Central memory CD4-positive, alpha-beta T cell (primary cell): ENCODE measurements around the gene FOXP1.

Experiments
- DNase-seq: peaks from one replicate; pipeline ENCODE4 v3.0.0; 2022

FOXP1 gene

DNA sequence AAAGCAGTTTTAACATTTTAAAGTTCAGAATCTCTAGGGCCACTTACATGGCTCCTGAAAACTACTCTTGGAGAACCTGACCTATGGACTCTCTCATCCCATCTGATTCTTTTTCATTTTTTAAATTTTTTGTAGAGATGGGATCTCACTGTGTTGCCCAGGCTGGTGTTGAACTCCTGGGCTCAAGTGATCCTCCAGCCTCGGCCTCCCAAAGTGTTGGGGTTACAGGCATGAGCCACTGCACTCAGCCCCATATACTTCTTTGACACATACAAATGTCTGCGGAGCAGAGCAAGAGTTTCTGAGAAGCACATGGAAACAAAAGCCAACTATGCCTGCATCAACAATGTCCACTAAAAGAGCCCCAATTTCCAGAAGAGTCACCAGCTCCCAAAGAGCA lies 189.8 kb downstream of the FOXP1 start:
- no peak for DNase-seq

DNA sequence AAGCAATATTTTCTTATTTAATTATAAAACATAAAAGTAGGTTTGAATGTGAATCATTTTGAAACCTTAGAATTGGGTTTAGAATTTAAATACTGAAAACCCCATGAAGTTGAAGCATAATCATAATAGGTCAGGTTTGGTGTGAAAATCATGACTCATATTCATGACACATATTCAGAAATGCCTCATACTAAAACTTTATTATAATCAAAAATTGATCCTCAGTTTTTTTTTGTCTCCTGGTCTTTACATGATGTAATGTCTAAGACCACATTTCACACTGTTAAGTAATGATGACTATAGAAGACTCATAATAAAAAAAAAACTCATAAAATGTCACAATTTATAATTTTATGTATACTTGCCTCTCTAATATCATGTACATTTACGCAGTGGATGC lies 190.4 kb downstream of the FOXP1 start:
- no peak for DNase-seq

DNA sequence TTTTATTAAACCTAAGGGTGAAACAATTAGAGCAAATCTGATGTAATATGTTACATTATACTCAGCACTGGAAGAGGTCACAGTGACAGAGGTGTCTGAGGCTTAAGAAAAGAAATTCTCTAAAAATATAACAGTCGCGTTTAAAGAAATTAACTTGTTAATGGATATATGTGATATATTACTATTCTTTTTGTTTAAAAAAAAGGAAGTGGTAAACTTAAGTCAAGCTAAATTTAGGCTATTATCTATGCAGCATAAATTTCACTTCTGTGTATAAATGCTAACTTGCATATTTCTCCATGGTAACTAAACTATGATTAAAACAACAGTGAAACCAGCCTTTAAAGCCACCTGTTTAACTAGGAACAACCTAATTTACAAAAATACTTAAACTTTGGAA lies 191.3 kb downstream of the FOXP1 start:
- peak; percentile 16 for DNase-seq

DNA sequence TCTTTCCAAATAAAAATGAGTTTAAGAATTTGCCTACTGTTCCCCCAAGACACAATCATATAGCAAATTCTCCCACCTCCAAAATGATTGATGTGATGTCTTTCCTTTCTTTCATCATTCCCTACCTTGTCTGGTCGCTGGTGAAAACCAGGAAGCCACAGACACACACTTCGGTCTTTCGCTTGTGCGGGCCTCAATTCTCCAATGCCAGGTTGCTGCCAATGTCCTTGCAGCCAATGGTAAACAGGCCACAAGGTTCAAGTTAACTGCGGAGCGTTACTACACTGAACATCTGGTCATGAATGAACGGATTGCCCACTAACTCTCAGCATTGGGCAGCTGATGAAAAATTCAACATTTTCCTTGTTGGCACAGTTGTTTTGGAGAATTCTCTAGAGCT lies 192.2 kb downstream of the FOXP1 start:
- no peak for DNase-seq

DNA sequence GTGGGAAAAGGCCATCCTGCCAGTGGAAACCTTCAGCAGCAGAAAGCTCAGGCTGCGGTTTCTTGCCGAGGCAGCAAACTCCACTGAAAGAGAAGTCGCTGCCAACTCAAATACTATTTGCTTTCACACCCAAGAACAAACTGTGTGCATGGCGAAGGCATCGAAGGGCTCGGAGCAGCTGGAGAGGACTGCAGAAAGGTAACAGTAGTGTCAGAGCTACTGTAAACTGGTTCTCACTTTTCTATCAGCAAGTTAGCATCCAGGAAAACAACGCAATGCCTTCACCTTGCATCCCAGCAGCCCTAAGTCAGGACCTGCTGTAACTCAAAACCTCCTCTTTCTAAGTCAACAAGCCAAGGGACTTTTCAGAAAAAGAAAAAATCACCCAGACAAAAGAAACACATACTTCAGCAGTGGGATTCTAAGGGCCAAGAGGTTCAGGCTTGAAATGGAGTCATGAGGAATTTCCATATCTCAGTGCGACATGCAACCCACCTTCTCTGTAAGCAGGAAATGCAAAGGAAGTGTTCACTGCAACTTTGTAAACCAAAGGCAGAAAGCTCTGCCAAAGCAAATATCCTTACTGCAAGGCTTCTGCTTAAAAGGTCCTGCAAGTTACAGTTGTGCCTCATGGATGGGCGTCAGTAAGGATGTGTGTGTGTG lies 193.5 kb downstream of the FOXP1 start:
- no peak for DNase-seq

DNA sequence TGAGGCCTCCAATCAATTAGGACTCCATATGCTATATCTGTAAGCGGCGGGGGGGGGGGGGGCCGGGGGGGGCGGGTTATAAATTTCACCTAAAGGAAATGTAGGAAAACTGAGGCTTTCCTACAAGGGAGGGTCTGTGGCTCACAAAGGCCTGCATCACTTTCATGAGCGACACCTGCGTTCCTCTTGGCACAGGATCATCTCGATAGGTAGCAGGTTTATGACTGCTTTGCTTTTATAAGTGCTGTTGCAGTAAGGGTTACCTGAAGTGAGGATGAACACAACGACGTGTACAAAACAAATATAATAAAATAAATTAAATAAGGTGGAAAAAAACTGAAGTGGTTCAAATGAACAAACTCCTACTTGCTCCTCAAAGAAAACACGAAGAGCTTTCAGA lies 194.3 kb downstream of the FOXP1 start:
- no peak for DNase-seq

DNA sequence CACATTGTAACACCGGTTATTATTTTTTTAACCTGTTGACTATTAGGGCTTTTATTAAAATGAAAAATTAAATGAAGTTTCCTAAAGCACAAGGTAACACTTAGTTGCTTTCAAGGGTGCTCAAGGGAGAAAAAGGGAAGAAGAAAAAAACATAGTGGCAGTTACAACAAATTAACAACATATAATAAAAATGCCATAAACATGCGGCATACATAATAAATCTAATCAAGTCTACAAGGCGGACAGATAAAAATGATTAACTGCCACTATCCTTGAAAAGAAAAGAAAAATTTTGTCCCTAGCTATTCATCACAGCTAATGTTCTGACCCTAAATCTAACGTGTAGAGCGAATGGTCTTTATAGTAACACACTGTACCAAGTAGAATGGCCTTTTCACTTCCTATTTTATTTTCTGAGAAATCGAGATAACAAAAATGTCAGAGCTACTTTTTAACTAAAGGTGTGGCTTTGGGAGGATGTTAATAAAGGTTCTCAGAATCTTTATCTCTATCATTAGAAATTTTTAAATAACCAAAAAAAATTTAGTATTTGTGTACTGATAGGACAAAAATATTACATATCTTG lies 194.9 kb downstream of the FOXP1 start:
- DNase-seq, result no peak

DNA sequence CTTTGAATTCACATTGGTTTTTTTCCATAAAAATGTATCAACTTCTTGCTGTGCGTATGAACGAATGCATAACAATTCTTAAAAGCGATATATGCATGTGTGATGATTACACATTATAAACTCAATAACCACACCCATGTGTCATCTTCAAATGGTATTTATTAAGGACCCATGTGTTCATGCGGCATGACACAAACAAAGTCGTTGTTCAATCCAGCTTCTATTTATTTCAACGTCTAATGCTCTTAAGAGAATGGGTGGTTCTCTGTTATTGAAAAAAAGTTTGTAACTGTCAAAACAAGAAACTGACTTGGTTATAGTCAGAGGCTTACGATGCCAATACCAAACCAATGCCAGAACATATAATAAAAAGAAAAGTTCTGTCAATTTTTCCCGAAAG lies 195.9 kb downstream of the FOXP1 start:
- DNase-seq, result no peak

DNA sequence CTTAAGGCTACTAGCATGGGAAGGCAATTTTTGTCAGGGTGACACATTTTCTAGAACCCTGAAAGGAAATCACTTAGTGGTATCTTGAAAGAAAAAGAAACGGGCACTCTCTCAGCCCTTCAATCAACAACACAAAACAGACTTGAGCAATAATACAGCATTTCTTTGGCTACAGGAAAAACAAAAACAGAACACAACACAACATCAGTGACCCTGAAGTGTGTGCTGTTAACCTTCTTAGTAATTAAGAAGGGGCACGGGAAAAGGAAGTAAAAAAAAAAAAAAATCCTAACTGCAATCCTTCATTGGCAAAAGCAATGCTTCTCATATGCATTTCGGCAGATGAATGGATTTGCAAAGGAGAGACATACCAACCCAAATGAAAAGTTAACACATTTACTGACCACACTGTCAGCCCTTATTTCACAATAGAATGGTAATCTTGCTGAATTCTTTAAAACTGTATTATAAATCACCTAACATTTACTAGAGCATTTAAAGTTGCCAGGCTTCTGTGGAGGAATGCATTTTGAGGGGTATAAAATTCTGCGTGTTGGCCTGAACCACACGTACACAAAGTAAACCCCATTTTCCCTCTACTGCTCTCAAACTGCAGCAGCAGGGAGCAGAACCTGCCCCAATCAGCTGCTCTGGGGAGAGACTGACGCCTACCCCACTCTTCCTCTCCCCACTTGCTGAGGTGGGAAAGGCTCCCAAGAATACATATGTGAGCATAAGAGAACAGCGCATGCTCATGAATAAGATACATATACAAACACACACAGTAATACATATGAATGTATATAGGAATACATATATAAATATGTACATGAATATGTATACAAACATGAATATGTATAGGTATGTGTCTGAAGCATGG lies 198.5 kb downstream of the FOXP1 start:
- DNase-seq, result no peak

DNA sequence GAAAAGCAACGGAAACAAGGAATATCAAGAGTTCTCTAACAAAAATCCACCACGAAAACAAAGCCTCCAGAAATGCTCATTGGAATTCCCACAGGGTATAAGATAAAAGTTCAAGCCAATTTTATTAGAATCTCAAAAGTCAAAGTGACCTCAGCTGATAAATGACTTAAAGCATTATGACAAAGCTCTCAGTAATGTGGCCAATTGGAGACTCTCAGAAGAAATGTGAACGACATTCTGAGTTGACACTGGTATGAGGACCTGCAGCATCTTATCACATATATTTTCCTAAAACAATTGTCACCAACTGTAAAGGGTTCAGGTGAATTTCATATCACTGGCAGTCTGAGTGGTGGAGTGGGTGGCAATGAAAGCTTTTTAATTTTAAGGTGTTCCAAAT lies 199.1 kb downstream of the FOXP1 start:
- no peak for DNase-seq

DNA sequence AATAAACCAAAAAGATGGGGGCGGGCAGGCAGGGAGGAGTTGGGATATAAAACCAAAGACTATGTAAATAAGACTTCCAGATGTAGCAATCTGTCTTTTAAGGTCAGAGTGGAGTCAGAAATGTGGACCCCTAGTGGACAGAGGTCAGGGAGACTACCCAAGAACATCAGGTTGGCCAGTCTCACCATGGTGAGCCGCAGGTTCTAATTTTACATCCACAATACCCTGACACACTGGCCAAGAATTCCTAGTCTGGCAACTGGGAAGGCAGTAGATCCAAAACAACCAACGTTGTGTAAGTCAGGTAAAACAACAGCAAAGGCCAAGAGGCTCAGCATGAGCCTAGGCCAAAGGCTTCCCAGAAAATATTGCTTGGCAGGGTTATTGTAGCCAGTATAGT lies 203.4 kb downstream of the FOXP1 start:
- DNase-seq, result no peak

DNA sequence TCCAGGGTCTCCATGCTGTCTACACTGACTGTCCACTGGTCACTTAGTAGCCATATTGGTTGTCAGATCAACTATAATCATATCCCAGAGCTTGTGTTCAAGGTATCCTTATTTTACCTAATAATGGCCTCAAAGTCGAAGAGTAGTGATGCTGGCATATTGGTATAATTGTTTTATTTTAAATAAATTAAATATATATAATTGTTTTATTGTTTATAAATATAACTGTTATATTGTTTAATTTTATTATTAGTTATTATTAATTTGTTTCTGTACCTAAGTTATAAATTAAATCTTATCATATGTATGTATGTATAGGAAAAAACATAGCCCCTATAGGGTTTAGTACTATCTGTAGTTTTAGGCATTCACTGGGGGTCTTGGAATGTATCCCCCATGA lies 205.0 kb downstream of the FOXP1 start:
- no peak for DNase-seq

DNA sequence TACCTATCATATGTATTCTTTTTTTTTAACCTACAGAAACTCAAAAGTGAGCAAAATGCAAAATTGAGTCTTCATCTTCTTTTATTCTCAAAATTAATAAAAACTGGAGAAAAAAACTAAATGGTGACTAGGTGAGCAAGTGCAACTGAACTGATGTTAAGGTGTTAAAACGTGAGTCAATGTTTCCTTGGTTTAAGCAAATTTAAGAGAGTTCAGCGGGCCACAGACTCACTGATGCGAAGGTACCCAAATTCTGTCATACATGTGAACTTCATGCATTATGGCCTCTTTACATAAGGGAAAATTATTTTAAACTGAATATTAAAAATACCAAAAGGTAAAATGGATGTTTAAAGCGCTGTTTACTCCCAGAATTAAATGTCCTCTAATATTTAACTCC lies 206.6 kb downstream of the FOXP1 start:
- DNase-seq, result no peak

DNA sequence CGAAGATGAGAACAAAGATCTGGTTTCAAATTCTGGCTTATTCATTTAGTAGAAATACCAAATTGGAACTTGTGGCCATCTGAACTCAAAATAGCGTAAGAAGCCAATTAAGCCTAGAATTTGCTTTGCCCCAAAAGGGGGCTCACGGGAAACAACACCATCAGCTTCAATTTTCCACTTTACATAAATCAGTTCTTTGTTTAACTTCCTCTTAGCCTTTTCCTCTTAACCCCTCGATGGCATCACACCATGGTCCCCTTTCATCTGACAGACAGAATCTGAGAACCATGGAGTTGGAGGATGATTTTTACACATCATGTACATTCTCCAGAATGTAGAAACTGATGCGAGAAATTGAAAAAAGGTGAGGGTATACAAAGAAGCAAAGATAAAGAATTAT lies 207.0 kb downstream of the FOXP1 start:
- no peak for DNase-seq

DNA sequence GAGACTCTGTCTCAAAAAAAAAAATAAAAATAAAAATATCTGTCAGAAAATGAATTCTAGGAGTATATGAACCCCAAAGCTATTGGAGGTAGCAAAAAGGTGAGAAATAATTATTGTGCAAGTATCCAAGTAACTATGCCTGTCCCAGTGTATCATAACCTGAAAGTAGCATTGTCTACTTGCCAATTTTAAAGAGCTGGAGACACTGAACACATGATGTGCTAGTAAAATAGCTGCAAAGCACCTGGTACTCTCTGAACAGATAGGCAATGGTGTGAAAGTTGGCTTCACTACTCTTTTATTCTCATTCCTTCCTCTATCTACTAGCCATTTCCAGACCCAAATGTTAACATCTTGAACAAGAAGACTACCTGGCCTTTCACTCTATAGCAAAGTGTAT lies 208.9 kb downstream of the FOXP1 start:
- no peak for DNase-seq

DNA sequence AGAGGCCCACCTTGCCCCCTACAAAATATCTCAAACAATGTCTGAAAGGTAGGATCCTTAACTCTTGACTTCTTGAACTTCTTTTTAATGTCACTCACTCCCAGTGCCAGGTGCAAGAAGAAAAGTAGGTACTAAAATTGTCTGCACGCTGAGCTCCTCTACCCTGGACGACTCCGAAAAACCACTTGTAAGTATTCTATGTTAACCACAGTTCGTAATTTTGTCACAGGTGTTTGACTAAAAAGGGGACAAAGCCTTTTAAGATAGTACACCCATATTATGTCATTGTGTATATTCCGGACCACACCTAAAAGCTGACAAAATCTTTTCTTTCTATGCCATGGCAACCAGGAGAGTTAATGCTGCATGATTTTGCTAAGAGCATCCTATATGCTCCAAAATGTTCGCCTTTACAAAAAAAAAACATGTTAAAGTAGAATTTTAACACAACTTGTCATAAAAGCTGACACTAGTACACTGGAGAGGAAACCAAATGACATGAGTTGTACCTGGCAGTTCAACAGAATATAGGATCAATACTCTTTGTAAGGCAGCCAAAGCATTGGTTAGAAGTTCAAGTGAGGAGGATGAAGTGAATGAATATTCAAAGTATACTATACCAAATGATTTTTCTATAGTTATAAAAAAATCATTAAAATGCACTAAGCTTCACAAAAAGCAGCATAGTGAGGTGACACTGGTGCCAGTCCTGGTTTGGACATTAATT lies 210.5 kb downstream of the FOXP1 start:
- DNase-seq, result peak; percentile 81

DNA sequence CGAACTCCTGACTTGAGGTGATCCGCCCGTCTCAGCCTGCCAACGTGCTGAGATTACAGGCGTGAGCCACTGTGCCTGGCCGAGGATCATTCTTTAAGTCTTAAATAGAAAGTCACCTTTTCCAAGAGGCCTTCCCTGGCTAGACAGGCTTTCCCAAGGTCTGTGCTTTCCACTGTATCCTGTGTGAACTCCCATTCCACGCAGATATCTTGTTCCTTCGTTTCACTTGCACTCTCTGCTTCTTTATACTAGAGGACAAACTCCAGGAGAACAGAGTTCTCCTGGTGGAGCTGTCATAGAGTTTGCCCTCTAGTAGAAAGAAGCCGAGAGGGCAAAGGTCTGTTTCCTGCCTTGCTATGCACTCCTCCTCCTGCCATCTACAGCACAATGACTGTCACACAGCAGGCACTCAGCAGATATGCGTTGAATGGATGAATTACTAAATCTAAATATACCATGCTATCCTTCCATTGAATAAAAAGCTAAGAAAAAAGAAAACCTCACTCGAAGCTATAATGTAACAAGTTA lies 211.2 kb downstream of the FOXP1 start:
- no peak for DNase-seq

DNA sequence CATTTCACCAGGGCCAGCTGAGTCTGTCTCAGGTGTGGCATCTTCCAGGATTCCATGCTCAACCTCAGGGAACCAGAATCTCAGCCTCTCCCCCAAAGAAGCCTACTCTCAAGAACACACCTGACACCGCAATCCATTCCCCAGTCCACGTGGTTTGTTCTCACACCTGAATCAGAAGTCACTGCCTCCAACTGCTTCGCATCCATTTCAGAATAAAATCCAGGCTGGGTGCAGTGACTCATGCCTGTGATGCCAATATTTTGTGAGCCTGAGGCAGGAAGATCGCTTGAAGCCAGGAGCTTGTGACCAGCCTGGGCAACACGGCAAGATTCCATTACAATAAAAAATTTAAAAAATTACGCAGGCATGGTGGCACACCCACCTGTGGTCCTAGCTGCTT lies 212.2 kb downstream of the FOXP1 start:
- no peak for DNase-seq

DNA sequence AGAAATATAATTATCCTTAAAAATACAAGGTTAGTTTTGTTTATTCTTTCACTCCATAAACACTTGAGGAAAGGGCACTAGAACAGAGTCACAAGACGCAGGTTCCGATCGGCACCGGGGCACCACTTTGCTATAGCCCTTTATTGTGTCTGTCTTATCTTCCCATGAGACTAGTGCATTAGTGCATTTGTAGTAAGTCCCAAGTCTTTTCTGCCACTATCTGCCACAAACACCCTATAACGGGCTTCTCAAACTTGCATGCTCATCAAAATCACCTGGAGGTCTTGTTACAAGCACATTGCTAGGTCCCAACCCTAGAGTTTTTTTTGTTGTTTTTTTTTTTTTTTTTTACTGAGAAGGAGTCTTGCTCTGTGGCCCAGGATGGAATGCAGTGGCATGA lies 213.1 kb downstream of the FOXP1 start:
- no peak for DNase-seq

DNA sequence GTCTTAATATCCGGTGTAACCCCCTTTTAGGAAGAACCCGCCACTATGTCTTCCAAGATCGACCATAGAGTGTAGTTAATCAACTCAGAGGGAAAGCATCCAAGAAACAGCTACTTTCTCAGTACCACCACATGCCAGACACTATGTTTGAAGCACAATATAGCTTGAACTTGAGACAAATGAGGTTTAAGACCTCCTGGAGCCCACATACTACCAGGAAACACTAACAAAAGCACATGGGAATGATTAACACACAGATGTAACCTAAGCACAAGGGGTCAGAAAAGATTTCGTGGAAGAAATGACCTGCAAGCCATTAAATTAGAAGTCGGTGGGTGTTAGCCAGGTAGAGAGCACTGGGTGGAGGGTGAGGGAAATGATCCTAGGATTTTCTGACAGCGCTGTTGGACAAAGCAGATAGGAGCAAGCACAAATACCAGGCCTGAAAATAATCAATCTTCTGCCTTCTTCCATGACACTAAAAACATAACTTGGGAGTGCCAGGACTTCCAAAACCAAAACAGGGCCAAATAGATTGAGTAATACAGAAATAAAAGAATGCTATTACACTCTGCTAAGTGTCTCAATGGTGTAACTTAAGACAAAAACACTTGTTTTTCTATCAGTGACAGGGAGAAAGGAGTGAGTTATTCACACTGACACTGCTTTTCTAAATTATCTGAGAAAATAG lies 213.7 kb downstream of the FOXP1 start:
- DNase-seq, result no peak

DNA sequence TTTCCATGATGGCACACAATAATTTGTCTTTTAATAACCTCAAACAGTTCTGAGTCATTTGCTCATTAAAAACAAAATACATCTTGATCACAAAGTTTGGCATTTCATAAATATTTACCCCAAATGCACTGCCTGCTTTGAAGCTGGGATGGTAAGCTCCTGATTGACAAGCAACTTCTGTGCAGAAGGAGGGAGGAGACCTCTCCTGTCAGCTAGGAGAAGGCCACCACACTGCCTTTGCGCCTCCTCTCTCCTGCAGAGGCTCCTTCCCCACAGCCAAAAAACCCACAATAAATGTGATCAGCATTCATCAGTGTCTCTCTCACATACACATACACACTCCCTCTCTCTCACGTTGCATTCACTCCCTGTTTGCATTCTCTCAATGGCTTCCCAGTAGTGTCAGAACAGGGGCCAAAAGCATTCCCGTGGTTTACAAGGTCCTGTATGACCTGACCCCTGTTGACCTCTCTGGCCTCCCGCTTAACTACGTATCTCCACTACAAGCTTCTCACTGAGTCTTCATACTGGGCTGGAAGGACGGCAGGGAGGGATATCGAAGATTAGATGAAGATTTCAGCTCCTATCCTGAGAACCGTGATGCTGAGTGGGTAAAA lies 216.4 kb downstream of the FOXP1 start:
- DNase-seq, result no peak

DNA sequence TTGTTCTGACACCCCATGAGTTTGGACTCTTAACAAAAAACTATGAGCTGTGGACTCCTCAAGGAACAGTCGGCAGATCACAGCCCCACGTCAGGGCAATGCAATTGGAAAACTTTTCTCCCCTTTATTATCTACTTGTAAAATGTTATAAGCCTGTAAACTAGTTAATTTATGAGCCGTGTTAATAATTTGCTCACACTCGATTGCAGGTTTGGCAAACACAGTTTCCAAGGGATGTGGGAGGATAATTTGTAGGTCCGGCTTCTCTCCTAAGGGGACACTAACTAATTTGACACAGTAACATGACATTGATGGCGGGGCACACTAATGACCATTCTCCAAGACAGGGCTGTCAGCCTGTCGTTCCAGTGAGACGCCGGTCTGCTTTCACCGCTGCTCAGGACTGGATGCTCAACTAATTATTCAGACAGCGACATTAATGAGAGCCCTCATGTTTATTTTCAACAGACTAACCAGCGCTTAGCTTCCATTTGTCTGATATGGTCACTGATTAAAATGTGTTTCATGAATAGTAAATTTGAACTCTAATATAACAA lies 222.1 kb downstream of the FOXP1 start:
- no peak for DNase-seq
